NCI-H2196 treated with DMSO at 0.1 percent for 48 hours (cell line): ENCODE results near the gene FGF18.

Experiments
- DNase-seq: peaks from one replicate; lab custom pipeline; 2025; ENCODE audit not compliant: unreplicated experiment; lab: John Stamatoyannopoulos, UW

The FGF18 gene

GRCh38 chr5:171421331-171422262, 2.1 kb downstream of the FGF18 start:
- no peak for DNase-seq

- no peak for DNase-seq
These were observed 3.0 kb downstream of the FGF18 start for GRCh38 chr5:171422495-171422894.

GRCh38 chr5:171422902-171423663, 3.6 kb downstream of the FGF18 start:
- no peak for DNase-seq

- DNase-seq, result no peak
These were observed 5.3 kb downstream of the FGF18 start for GRCh38 chr5:171424726-171425125.

GRCh38 chr5:171425596-171426244, 6.3 kb downstream of the FGF18 start:
- DNase-seq, result no peak

- no peak for DNase-seq
These were observed 6.8 kb downstream of the FGF18 start for GRCh38 chr5:171426266-171426665.

- DNase-seq, result no peak
These were observed 7.2 kb downstream of the FGF18 start for GRCh38 chr5:171426680-171427079.

GRCh38 chr5:171427318-171428167, 8.1 kb downstream of the FGF18 start:
- DNase-seq, result no peak

GRCh38 chr5:171428168-171428696, 8.8 kb downstream of the FGF18 start:
- no peak for DNase-seq

GRCh38 chr5:171428809-171429542, 9.5 kb downstream of the FGF18 start:
- DNase-seq, result no peak

- DNase-seq, result no peak
These were observed 10.1 kb downstream of the FGF18 start for GRCh38 chr5:171429543-171429910.

- no peak for DNase-seq
These were observed 11.9 kb downstream of the FGF18 start for GRCh38 chr5:171431251-171431777.

- no peak for DNase-seq
These were observed 12.6 kb downstream of the FGF18 start for GRCh38 chr5:171432076-171432475.

GRCh38 chr5:171432583-171433351, 13.3 kb downstream of the FGF18 start:
- DNase-seq, result no peak

- no peak for DNase-seq
These were observed 13.9 kb downstream of the FGF18 start for GRCh38 chr5:171433352-171433698.

- no peak for DNase-seq
These were observed 14.7 kb downstream of the FGF18 start for GRCh38 chr5:171433982-171434676.

GRCh38 chr5:171434874-171435273, 15.4 kb downstream of the FGF18 start:
- no peak for DNase-seq

- DNase-seq, result no peak
These were observed 16.5 kb downstream of the FGF18 start for GRCh38 chr5:171435908-171436307.
